ENCODE results near the gene UCN2.
"Not testable (repeated sequence)": the region's sequence is repeated elsewhere in the genome, so short reads cannot be mapped to it uniquely, and the experiment has no call there.

The UCN2 gene

DNA sequence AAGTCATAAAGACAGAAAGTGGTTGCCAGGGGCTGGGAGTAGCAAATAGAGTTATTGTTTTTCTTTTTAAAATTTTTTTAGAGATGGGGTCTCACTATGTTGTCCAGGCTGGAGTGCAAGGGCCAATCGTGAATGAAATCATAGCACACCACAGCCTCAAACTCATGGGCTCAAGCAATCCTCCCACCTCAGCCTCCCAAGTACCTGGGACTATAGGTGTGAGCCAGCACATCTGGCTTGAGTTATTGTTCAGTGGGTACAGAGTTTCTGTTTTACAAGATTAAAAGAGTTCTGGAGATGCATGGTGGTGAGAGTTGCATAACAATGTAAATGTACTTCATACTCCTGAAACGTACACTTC lies 30.6 kb downstream of the UCN2 start:
- no peak for DNase-seq

DNA sequence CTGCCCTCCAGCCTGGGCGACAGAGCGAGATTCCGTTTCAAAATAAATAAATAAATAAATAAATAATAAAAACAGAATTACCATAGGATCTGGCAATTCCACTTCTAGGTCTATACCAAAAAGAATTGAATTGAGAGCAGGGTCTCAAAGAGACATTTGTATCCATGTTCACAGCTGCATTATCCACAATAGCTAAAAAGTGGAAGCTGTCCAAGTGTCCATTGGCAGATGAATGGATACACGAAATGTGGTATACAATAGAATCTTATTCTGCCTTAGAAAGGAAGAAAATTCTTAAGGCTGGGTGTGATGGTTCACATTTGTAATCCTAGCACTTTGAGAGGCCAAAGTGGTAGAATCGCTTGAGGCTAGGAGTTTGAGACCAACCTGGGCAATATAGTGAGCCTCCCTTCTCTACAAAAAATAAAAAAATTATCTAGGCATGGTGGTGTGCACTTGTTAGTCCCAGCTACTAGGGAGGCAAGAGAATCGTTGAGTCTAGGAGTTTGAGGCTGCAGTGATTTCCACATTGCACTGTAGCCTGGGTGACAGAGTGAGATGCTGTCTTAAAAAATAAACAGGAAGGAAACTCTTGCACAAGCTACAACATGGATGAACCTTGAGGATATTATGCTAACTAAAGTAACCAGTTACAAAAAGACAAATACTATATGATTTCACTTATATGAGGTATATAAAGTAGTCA lies 31.2 kb downstream of the UCN2 start:
- DNase-seq, result no peak

DNA sequence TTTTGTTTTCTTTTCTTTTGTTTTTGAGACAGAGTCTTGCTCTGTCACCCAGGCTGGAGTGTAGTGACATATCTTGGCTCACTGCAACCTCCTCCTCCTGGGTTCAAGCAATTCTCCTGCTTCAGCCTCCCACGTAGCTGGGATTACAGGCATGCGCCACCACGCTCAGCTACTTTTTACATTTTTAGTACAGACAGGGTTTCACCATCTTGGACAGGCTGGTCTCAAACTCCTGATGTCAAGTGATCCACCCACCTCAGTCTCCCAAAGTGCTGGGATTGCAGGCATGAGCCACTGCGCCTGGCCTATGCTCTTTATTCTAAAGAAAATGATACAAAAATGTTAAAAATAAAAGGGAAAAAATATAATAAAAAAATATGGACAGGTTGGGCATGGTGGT lies 32.9 kb downstream of the UCN2 start:
- not testable (repeated sequence) for DNase-seq

DNA sequence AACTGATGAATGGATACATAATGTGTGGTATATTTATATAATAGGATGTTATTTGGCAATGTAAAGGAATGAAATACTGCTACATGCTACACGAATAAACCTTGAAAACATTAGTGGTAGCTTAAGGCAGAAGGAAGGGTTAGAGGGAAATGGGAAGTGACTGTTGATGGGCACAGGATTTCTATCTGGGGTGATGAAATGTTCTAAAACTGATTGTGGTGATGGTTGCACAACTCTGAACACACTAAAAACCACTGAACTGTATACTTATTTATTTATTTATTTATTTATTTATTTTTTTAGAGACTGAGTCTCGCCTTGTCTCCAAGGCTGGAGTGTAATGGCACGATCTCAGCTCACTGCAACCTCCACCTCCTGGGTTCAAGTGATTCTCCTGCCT lies 34.8 kb downstream of the UCN2 start:
- DNase-seq, result no peak

DNA sequence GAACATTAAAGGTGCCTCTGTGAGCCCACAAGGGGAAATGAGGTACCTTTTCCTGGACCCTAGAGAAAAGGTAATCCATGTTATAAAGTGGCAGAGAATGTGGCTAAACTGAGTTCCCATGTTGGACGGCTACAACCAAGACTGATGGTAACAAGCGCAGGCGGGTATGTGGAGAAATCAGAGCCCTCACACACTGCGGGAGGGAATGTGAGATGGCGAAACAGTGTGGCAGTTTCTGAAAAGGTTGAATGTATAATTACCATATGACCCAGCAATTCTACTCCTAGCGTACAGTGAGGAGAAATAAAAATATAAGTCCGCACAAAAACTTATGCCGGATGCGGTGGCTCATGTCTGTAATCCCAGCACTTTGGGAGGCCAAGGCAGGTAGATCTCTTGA lies 35.5 kb downstream of the UCN2 start:
- no peak for DNase-seq

- DNase-seq, result no peak
Measured at GRCh38 chr3:48524970-48525369, 38.6 kb downstream of the UCN2 start.

DNA sequence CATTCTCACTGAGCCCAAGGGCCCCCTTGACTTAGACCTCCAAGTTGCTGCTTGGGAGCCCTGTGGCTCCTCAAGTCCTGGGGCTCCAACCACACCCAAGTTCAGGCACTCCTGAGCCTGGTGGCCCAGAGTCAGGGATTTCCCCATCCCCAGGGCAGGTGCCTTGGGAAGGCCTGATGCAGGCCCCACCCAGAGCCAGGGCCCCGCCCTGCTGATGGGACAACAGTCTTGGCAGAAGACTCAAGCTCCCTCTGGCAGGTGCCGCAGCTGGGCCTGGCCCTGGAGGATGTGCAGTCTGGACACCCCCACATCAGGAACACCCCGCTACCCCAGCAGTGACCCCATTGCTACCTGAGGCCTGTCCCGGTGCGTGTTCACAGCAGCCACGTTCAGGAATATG lies 41.9 kb downstream of the UCN2 start:
- no peak for DNase-seq

GRCh38 chr3:48519277-48519643 lies 44.3 kb downstream of the UCN2 start:
- no peak for DNase-seq

DNA sequence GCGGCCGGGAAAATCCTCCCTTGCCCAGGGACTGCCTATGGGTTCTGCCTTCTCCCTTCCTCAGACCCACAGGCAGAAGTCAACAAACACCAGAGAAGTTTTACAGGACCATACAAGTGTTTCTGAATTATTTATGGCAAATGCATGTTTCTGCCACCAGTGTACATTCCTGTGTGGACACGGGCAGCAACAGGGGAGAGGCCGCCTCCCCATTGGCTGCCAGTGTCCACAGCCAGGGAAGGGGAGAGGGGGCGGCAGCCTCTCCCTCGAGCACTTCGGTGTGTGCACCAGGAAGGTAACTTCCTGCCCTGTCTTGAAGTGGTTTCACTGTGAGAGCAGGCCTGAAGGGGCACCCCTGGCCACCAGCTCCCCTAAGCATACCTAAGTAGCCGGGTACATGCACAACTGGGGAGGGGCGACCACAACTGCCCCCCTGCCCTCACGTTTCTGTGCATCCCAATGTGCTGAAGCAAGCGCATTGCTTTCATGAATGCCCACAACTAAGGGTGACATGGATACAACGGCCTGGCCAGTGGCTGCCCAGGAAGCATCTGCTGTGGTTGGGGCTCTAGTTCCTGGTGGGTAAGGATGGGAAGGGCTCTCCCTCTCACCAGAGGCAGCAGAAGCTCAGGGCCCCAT lies 44.8 kb downstream of the UCN2 start:
- no peak for DNase-seq

GRCh38 chr3:48518069-48518468 lies 45.5 kb downstream of the UCN2 start:
- DNase-seq, result no peak

GRCh38 chr3:48516571-48516970 lies 47.0 kb downstream of the UCN2 start:
- DNase-seq, result no peak

- DNase-seq, result no peak
Measured at GRCh38 chr3:48514431-48515227, 49.0 kb downstream of the UCN2 start.

Data from NCI-H524 treated with DMSO at 0.1 percent for 48 hours (cell line).